Body of pancreas (tissue), 4 donors: Measurements from ENCODE around the gene C4orf50.

Source experiments
- CTCF ChIP-seq, 7 experiments: fragments of 450-650 bp in 4 of 7; fragments of 200-600 bp in 3 of 7; sonication (generic) in 3 of 7; IDR thresholded peaks; one replicate each; pipeline ENCODE4 v1.5.1; 2016 to 2019; ENCODE audit warnings: antibody characterized with exemption in 7 of 7
- POLR2A ChIP-seq, 3 donors: fragments of 450-650 bp; IDR thresholded peaks; one replicate each; pipeline ENCODE4 v1.6.1; 2016; ENCODE audit warnings: antibody characterized with exemption in 3 of 3, mild to moderate bottlenecking in 2 of 3

GRCh38 chr4:5969336-5969735, 48.9 kb downstream of the C4orf50 start:
- TF ChIP-seq CTCF (IDR thresholded peaks at IDR 0.05) (no peak), POLR2A (IDR thresholded peaks at IDR 0.05) (no peak)
